ENCODE data around the gene TSC22D3.

The TSC22D3 gene

GRCh38 chrX:107729558-107730297 is 45.9 kb downstream of the TSC22D3 start:
- H3K4me1 Mint-ChIP-seq (ENCODE audit: low read depth), result peaks cover 11% of the 10 kb centered on the region

DNA sequence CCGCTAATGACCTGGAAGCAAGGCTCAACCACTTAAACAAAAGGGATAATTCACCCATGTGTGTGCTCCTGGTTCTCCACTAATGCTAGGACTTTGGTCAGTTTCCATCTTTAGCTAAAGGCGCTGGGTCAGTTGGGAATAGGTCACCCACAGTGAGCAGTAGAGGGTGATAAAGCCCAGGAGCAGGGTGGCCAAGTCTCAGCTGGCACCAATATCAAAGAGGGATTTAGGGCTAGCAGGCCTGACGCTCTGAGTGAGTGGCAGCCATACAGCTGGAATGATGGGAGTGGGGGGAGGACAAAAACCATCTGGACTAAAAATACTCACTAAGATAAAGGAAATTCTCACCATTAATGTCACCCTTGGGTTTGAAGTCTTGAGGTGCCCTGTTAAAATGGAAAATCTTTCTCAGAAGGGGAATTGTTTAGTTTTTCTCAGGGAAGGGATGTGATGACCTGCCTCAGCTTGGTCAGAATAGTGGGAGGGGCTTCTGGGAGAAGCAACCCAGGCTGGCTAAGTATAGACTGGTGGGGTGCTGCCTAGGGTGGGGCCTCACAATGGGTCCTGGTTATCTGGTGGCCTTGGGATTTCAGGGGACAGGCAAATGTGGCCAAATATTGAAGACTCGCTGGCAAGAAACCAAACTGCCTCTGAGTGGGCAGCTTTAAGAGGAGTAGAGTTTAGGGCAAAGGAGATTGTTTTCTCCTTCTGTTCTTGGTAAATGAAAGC is 47.1 kb downstream of the TSC22D3 start:
- Mint-ChIP-seq H3K27me3 (no peaks in the 10 kb centered on the region), H3K4me1 (ENCODE audit: low read depth) (peaks cover 11% of the 10 kb centered on the region), H3K9me3 (no peaks in the 10 kb centered on the region), H3K27ac (no peak overlapping the region), H3K36me3 (ENCODE audit: low read depth) (no peaks in the 10 kb centered on the region), H3K4me3 (no peak overlapping the region)

More at GRCh38 chrX:107729558-107730297, 45.9 kb downstream of the TSC22D3 start:
- Mint-ChIP-seq H3K4me3 (no peak overlapping the region), H3K27ac (no peak overlapping the region), H3K36me3 (ENCODE audit: low read depth) (no peaks in the 10 kb centered on the region), H3K27me3 (no peaks in the 10 kb centered on the region), H3K9me3 (no peaks in the 10 kb centered on the region)

DNA sequence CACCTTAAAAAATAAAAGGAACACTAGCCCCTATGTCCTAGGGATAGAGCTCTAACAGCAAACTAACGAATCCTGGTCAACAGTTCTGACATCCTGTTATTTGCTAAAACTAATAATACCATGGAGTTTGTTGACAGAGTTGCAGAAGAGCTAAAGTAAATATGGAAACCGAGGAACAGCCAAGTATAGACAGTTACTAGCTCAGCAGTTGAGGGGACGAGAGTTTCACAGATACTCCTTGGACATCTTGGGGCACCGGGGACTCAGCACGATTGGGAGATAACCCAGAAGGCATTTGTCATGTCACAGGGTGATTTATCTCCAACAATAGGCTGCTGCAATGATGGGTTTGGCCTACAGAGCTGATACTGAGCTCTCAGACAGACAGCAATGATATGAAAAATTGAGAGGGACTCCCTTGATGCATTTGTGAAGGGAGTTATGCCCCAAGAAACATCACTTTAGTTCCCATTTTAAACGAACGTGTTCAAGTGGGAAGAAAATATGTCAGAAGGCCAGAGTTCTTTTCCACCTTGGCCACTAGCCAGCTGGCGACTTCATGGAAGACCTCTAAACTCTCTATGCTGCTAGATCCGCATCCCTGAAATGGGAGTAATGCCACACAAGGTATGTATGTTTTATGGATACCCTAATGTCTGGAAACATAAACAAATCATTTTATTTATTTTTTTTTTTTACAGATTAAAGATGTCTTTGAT is 48.6 kb downstream of the TSC22D3 start:
- peaks cover 12% of the 10 kb centered on the region for H3K4me1 Mint-ChIP-seq (ENCODE audit: low read depth)
- no peaks in the 10 kb centered on the region for H3K27me3 Mint-ChIP-seq
- H3K9me3 Mint-ChIP-seq, result no peaks in the 10 kb centered on the region
- no peak overlapping the region for H3K4me3 Mint-ChIP-seq
- H3K27ac Mint-ChIP-seq, result no peak overlapping the region
- no peaks in the 10 kb centered on the region for H3K36me3 Mint-ChIP-seq (ENCODE audit: low read depth)

GRCh38 chrX:107725761-107726555 is 49.6 kb downstream of the TSC22D3 start:
- peaks cover 13% of the 10 kb centered on the region for H3K4me1 Mint-ChIP-seq (ENCODE audit: low read depth)
- no peak overlapping the region for H3K27ac Mint-ChIP-seq
- no peak overlapping the region for H3K4me3 Mint-ChIP-seq
- no peaks in the 10 kb centered on the region for H3K9me3 Mint-ChIP-seq
- H3K36me3 Mint-ChIP-seq (ENCODE audit: low read depth), result no peaks in the 10 kb centered on the region
- no peaks in the 10 kb centered on the region for H3K27me3 Mint-ChIP-seq

DNA sequence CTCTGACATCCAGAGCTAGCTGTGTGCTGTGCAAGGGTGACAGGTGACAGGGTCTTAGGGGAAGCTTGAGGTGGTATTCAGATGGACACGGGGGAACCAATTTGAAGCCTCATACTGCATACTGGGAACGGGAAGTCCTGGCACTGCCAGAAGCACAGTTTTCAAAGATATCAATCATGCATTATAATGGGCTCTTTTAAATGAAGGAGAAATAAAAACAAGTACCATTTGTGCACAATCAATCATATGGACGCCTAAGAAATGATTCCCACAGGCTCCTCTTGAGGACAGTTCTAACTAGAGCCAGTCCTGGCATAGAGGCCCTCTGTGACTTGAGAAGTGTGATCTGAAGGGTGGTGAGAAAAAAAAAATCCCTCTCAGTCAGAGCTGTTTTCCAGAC is 50.9 kb downstream of the TSC22D3 start:
- Mint-ChIP-seq H3K36me3 (ENCODE audit: low read depth) (no peaks in the 10 kb centered on the region), H3K4me1 (ENCODE audit: low read depth) (peaks cover 13% of the 10 kb centered on the region), H3K4me3 (no peak overlapping the region), H3K27me3 (no peaks in the 10 kb centered on the region), H3K27ac (no peak overlapping the region), H3K9me3 (no peaks in the 10 kb centered on the region)

DNA sequence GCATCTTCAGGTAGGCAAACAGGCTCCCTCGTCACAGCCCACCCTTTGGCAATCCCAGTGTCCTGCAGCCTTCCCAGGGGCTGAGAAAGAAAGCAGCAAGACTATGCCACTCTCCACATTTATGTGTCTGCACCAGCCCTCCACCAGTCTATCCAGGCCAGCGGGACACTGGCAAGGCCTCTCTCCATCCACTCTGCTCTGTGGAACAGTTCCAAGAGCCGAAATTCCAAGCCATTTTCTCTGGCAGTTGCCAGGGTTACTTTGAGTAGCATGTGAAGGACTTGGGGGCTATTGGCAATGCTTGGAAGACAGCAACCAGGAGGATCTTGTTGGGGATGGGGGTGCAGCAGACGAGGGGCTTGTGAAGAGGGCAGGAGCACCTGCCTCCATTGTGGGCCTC is 52.1 kb downstream of the TSC22D3 start:
- H3K9me3 Mint-ChIP-seq, result no peaks in the 10 kb centered on the region
- no peak overlapping the region for H3K4me3 Mint-ChIP-seq
- no peaks in the 10 kb centered on the region for H3K27me3 Mint-ChIP-seq
- no peaks in the 10 kb centered on the region for H3K36me3 Mint-ChIP-seq (ENCODE audit: low read depth)
- H3K27ac Mint-ChIP-seq, result no peak overlapping the region
- peaks cover 9% of the 10 kb centered on the region for H3K4me1 Mint-ChIP-seq (ENCODE audit: low read depth)

GRCh38 chrX:107721966-107722707 is 53.5 kb downstream of the TSC22D3 start:
- Mint-ChIP-seq H3K27ac (no peak overlapping the region), H3K4me3 (no peak overlapping the region)

DNA sequence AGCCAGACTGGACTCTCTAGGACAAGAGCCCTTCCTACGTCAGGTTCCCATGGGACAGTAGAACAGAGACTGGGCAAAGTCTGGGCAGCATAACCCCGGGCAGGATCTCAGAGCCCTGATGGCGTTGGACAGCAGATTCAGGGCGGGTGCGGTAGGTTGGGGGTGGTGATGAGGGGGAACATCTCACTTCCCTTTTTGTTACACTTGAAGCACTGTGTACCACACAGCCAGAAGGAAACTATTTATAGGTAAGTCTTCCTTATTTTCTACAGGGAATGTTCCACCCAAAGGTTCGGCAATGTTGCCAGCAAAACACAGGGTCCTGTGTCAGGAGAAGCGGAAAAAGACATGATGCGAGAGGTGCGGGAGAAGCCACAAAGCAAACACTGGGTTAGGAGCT is 54.3 kb downstream of the TSC22D3 start:
- Mint-ChIP-seq H3K27ac (no peak overlapping the region), H3K36me3 (ENCODE audit: low read depth) (no peaks in the 10 kb centered on the region)

More at GRCh38 chrX:107721966-107722707, 53.5 kb downstream of the TSC22D3 start:
- H3K36me3 Mint-ChIP-seq (ENCODE audit: low read depth), result no peaks in the 10 kb centered on the region
- H3K9me3 Mint-ChIP-seq, result no peaks in the 10 kb centered on the region
- peaks cover 20% of the 10 kb centered on the region for H3K4me1 Mint-ChIP-seq (ENCODE audit: low read depth)
- no peaks in the 10 kb centered on the region for H3K27me3 Mint-ChIP-seq

GRCh38 chrX:107718156-107718621 is 57.4 kb downstream of the TSC22D3 start:
- no peaks in the 10 kb centered on the region for H3K27me3 Mint-ChIP-seq
- H3K27ac Mint-ChIP-seq, result peak overlapping the region; percentile 92
- peaks cover 16% of the 10 kb centered on the region for H3K36me3 Mint-ChIP-seq (ENCODE audit: low read depth)
- no peaks in the 10 kb centered on the region for H3K9me3 Mint-ChIP-seq
- H3K4me1 Mint-ChIP-seq (ENCODE audit: low read depth), result peaks cover 42% of the 10 kb centered on the region
- peak overlapping the region; percentile 18 for H3K4me3 Mint-ChIP-seq

More for the DNA sequence above, 54.3 kb downstream of the TSC22D3 start:
- H3K27me3 Mint-ChIP-seq, result no peaks in the 10 kb centered on the region
- peaks cover 22% of the 10 kb centered on the region for H3K4me1 Mint-ChIP-seq (ENCODE audit: low read depth)
- H3K4me3 Mint-ChIP-seq, result no peak overlapping the region
- H3K9me3 Mint-ChIP-seq, result no peaks in the 10 kb centered on the region

DNA sequence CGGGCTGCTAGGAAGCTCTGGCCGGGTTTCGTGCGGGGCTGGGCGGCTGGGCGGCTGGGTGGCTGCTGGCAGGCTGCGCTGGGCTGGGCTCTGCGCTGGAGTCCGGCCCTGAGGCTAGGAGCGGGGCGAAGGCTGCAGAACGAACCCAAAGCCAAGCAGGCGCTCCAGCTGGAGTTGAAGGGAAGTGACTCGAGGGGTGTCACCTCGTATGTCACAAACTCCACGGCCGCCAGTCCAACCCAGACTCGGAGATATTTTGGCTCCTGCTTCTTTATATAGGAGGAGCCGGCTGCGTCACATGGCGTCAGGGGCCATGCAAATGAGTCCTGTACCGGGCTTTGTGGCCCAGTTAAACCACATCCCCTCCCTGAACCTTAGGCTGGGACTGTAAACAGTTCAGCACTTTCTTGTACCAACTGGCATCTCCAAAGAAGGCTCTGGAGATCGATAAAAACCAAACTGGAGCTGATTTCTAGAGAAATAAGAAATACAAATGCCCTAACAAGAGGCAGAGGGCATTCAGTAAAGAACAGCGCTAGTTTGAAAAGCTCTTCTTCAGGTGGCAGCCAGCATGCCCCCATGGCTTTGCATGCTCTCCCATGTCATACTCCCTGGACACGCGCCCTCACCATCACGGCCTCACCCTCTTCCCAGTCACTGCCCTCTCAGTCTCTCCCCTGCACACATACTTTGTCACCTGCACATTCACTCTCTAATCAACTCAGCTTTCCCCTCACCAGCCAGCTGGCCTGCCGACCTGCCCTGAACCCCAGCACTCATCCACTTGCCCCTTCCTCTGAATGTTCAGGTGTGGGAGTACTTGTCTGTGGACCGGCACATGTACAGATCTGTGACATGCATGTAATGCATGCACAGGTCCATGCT is 58.5 kb downstream of the TSC22D3 start:
- H3K4me3 Mint-ChIP-seq, result peak overlapping the region; percentile 91
- no peaks in the 10 kb centered on the region for H3K9me3 Mint-ChIP-seq
- peak overlapping the region; percentile 92 for H3K27ac Mint-ChIP-seq
- peaks cover 53% of the 10 kb centered on the region for H3K4me1 Mint-ChIP-seq (ENCODE audit: low read depth)
- peaks cover 21% of the 10 kb centered on the region for H3K36me3 Mint-ChIP-seq (ENCODE audit: low read depth)
- no peaks in the 10 kb centered on the region for H3K27me3 Mint-ChIP-seq

DNA sequence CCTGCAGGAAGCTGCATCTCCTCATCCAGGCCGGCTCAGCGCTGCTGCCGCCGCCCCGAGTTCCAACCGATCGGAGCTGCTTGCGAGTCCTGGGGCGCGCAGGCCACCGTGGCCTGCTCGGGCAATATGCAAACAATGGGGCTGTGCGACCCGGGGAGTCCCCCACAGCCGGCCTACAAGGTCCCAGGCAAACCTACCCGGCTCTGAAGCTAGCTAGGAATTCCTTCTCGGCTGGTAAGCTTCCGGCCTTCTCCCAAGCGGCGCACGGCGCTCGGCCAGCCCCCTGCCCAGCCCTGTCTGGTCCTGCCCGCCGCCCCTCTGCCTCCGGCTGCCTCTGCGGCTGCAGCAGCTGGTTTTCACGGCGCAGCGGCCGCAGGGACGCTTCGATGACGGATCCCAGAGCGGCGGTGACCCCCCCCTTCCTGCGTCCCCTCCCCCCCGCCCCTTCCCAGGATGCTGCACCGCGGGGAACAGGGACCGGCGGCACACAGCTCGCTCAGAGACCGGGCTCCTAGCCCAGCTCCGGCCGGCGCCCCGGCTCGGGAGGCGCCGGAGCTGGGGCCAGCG is 59.4 kb downstream of the TSC22D3 start:
- H3K4me1 Mint-ChIP-seq (ENCODE audit: low read depth), result peaks cover 59% of the 10 kb centered on the region
- peak overlapping the region; percentile 83 for H3K27ac Mint-ChIP-seq
- H3K27me3 Mint-ChIP-seq, result no peaks in the 10 kb centered on the region
- H3K9me3 Mint-ChIP-seq, result no peaks in the 10 kb centered on the region
- H3K36me3 Mint-ChIP-seq (ENCODE audit: low read depth), result peaks cover 21% of the 10 kb centered on the region
- peak overlapping the region; percentile 91 for H3K4me3 Mint-ChIP-seq

DNA sequence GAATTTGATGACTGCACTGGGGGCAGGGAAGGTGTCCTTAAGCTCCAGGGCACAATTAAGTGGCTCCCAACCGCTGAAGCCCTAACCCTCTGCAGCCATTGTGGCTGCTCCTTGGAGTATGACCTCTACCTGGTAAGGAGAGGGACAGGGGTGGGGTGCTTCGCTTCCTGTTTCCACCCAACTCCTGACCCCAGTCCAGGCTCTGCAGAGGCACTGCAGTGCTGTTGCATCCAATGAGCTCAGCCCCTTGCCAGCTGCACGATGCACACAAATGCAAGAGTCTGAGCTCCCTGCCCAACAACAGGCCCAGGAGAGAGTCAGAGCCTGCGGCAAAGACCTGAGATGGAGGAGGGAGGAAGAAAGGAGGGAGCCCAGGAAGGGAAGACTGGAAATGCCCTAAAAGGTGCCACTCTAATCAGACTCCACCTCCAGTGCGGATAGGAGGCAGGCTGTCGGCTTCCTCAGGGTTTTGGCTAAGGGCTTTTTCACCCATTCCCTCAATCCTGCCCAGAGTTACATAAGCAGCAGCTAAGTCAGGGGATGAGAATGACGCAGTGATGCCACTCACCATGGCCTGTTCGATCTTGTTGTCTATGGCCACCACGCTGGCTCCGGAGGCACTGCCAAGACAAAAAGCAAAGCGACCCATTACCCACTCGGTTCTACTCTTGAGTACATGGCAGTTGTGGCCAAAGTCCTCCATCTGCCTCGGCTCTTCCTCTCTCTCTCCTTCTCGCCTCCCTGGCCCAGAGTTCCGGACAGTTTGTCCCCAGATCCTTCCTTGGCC is 60.1 kb downstream of the TSC22D3 start:
- Mint-ChIP-seq H3K4me1 (ENCODE audit: low read depth) (peaks cover 65% of the 10 kb centered on the region), H3K9me3 (no peaks in the 10 kb centered on the region)

More for the DNA sequence above, 60.1 kb downstream of the TSC22D3 start:
- Mint-ChIP-seq H3K27ac (peak overlapping the region; percentile 83), H3K27me3 (no peaks in the 10 kb centered on the region), H3K36me3 (ENCODE audit: low read depth) (peaks cover 21% of the 10 kb centered on the region), H3K4me3 (peak overlapping the region; percentile 91)

Data from stimulated activated naive CD8-positive, alpha-beta T cell treated with anti-CD3 and anti-CD28 coated beads, Interleukin-15, Interleukin-2, amounts not matched to agents 100 ng/mL and 50 ng/mL, for 24 hours (primary cell).